Esophagus (tissue), 2 donors: ENCODE results near the gene RYR1. TPM values are rescaled to one million over a fixed set of nuclear protein-coding genes. Genes with fewer than 3 reads are reported as not detected.

Source experiments
- H3K27ac ChIP-seq, 2 donors: one replicate each; pipeline ENCODE4 v1.5.1; 2013; ENCODE audit warnings: low read depth in 2 of 2, mild to moderate bottlenecking in 2 of 2, inconsistent platforms in 1 of 2, low read length in 1 of 2, moderate library complexity in 1 of 2
- H3K27me3 ChIP-seq, 2 donors: one replicate each; pipeline ENCODE4 v1.6.1; 2013; ENCODE audit warnings: low read length in 2 of 2, control low read depth in 1 of 2, mild to moderate bottlenecking in 1 of 2; ENCODE audit not compliant: insufficient read depth in 2 of 2, control insufficient read depth in 1 of 2
- H3K36me3 ChIP-seq, 2 donors: one replicate each; pipeline ENCODE4 v1.6.1; 2013; ENCODE audit warnings: low read length in 1 of 2; ENCODE audit not compliant: control insufficient read depth in 2 of 2, insufficient read depth in 2 of 2
- H3K4me1 ChIP-seq, 2 donors: one replicate each; pipeline ENCODE4 v1.6.1; 2013; ENCODE audit warnings: low read length in 1 of 2; ENCODE audit not compliant: control insufficient read depth in 2 of 2, insufficient read depth in 2 of 2
- H3K4me3 ChIP-seq, 2 donors: one replicate each; pipeline ENCODE4 v1.5.1; 2013; ENCODE audit warnings: low read length in 2 of 2, mild to moderate bottlenecking in 2 of 2, low read depth in 1 of 2, moderate library complexity in 1 of 2
- H3K9me3 ChIP-seq, 2 donors: one replicate each; pipeline ENCODE4 v1.6.1; 2013; ENCODE audit warnings: mild to moderate bottlenecking in 2 of 2, low read depth in 1 of 2, low read length in 1 of 2, moderate library complexity in 1 of 2; ENCODE audit not compliant: control insufficient read depth in 2 of 2, insufficient read depth in 1 of 2
- WGBS, 2 donors: extraction: QIAGEN DNeasy Blood & Tissue Kit; methylation state at CpG; one replicate each; pipeline ENCODE4 v1.1.7; 2013; 5-methylcytosine and 5-hydroxymethylcytosine counted together
- polyA plus RNA-seq, 2 donors: library from polyadenylated mRNA; stranded (reverse); fragments of 200-250 nt; gene quantifications; one replicate each; pipeline ENCODE4 v1.2.3, GENCODE V29; 2013
- donor health status: healthy with polysubstance abuse.
- donor health status: Bipolar disorder and iron deficiency.

The RYR1 gene
- polyA plus RNA-seq, 2 donors: 8.0 to 8.7 TPM

- H3K4me1 ChIP-seq: peaks cover 0 to 2% of the 10 kb centered on the region in 2 donors
- H3K4me3 ChIP-seq: no peak overlapping the region
- 78 to 79% methylated on average over 8 of the region's 8 CpGs for WGBS, 2 donors
- H3K9me3 ChIP-seq: no peaks in the 10 kb centered on the region
- H3K27me3 ChIP-seq: no peaks in the 10 kb centered on the region
- H3K27ac ChIP-seq: no peak overlapping the region
- H3K36me3 ChIP-seq: no peaks in the 10 kb centered on the region
These were observed 17.5 kb downstream of the RYR1 start for GRCh38 chr19:38451036-38451435.

DNA sequence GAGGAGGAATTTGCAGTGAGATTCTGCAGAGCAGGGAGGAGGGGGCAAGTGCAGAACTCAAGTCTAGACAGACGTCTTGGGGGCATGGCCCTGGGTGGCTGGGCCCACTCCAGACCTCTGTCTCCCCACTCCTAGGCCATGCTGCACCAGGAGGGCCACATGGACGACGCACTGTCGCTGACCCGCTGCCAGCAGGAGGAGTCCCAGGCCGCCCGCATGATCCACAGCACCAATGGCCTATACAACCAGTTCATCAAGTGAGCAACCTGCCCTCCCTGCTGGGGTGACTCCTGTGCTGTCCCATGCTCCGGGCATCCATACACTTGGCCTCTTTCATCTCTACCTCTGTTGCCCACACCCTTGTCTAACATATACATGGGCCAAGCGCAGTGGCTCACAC lies 18.1 kb downstream of the RYR1 start:
- Histone ChIP-seq H3K27me3 (no peaks in the 10 kb centered on the region), H3K36me3 (no peaks in the 10 kb centered on the region), H3K4me3 (no peak overlapping the region), H3K9me3 (no peaks in the 10 kb centered on the region), H3K27ac (no peak overlapping the region), H3K4me1 (peaks cover 0 to 2% of the 10 kb centered on the region in 2 donors)
- 87 to 90% methylated on average over 9 of the region's 9 CpGs for WGBS, 2 donors

- Histone ChIP-seq H3K4me1 (peaks cover 0 to 2% of the 10 kb centered on the region in 2 donors), H3K27ac (no peak overlapping the region), H3K27me3 (no peaks in the 10 kb centered on the region), H3K36me3 (no peaks in the 10 kb centered on the region), H3K4me3 (no peak overlapping the region), H3K9me3 (no peaks in the 10 kb centered on the region)
- WGBS, 2 donors: 67 to 72% methylated on average over 44 to 45 of the region's 45 CpGs
These were observed 19.2 kb downstream of the RYR1 start for GRCh38 chr19:38452430-38453366.

DNA sequence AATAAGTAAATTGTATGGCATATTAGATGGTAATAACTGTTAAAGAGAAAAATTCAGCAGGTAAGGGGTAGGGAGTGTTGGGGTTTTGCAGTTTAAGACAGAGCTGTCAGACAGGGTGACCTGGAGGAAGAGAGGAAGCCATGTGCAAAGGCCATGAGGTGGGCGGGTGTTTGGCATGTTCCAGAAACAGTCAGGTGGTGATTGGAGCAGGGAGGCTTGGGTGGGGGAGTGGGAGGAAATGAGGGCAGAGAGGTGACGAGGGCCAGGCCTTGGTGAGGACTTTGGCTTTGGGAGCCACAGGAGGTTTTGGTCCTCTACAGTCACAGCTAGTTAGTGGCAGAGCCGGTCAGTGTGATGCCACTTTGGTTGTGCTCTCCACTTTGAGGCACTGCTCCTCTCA lies 20.1 kb downstream of the RYR1 start:
- Histone ChIP-seq H3K36me3 (no peaks in the 10 kb centered on the region), H3K27ac (no peak overlapping the region), H3K4me1 (peaks cover 0 to 2% of the 10 kb centered on the region in 2 donors), H3K27me3 (no peaks in the 10 kb centered on the region), H3K9me3 (no peaks in the 10 kb centered on the region), H3K4me3 (no peak overlapping the region)
- WGBS, 2 donors: 81 to 84% methylated on average over 3 of the region's 3 CpGs

DNA sequence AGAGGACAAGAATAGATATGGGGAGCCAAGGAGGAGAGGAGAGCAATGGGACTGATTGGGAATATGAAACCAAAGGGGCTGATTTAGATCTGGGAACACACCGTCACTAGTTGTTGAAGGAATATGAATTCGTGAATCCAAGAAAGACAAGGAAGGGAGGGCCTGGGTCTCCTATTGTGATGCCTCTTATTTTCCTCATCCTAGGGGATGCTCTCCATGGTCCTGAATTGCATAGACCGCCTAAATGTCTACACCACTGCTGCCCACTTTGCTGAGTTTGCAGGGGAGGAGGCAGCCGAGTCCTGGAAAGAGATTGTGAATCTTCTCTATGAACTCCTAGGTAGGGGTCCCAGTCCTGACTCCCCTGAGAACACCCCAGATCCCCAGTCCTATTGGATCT lies 21.5 kb downstream of the RYR1 start:
- 50 to 53% methylated on average over 4 of the region's 4 CpGs for WGBS, 2 donors
- Histone ChIP-seq H3K36me3 (no peaks in the 10 kb centered on the region), H3K9me3 (no peaks in the 10 kb centered on the region), H3K27ac (no peak overlapping the region), H3K4me3 (no peak overlapping the region), H3K4me1 (peaks cover 0 to 2% of the 10 kb centered on the region in 2 donors), H3K27me3 (no peaks in the 10 kb centered on the region)

DNA sequence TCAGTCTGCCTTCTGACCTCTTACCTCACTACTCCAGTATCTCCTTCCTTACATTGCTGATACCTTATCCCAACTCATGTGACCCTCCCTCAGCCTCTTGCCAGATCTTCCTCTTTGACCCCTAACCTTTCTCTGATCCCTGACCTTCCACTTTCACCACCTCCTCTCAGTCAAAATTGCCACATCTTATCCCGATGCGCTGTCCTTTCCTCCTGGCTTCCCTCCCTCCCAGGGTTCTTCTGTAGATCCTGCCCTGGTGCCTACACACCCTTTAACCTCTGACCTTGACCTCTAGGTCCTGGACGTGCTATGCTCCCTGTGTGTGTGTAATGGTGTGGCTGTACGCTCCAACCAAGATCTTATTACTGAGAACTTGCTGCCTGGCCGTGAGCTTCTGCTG lies 23.7 kb downstream of the RYR1 start:
- H3K27ac ChIP-seq: no peak overlapping the region
- H3K9me3 ChIP-seq: no peaks in the 10 kb centered on the region
- H3K4me3 ChIP-seq: no peak overlapping the region
- H3K4me1 ChIP-seq: peaks cover 0 to 2% of the 10 kb centered on the region in 2 donors
- H3K27me3 ChIP-seq: no peaks in the 10 kb centered on the region
- 60 to 68% methylated on average over 5 of the region's 5 CpGs for WGBS, 2 donors
- H3K36me3 ChIP-seq: no peaks in the 10 kb centered on the region

- Histone ChIP-seq H3K27me3 (no peaks in the 10 kb centered on the region), H3K4me1 (peaks cover 0 to 2% of the 10 kb centered on the region in 2 donors), H3K4me3 (no peak overlapping the region), H3K36me3 (no peaks in the 10 kb centered on the region), H3K27ac (no peak overlapping the region), H3K9me3 (no peaks in the 10 kb centered on the region)
- 86 to 88% methylated on average over 15 of the region's 15 CpGs for WGBS, 2 donors
These were observed 24.4 kb downstream of the RYR1 start for GRCh38 chr19:38457690-38458405.

- Histone ChIP-seq H3K27ac (no peak overlapping the region), H3K4me3 (no peak overlapping the region), H3K4me1 (no peaks in the 10 kb centered on the region), H3K9me3 (no peaks in the 10 kb centered on the region), H3K27me3 (no peaks in the 10 kb centered on the region), H3K36me3 (no peaks in the 10 kb centered on the region)
- WGBS, 2 donors: 84% methylated on average over 13 of the region's 13 CpGs
These were observed 25.5 kb downstream of the RYR1 start for GRCh38 chr19:38458991-38459390.

DNA sequence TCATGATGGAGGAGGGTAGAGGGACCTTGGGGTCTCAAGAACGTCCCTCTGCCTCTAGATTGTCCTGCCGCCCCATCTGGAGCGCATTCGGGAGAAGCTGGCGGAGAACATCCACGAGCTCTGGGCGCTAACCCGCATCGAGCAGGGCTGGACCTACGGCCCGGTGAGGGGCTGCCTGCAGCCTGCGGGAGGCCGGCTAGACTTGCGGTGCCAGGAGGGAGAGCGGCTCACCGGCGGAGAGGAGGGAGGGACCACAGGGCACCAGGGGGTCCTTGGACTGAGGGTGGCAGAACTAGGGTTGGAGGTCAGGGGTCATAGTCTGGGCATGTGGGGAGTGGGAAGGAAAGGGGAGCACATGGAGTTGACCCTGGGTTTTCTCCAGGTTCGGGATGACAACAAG lies 29.9 kb downstream of the RYR1 start:
- no peaks in the 10 kb centered on the region for H3K4me1 ChIP-seq
- H3K27me3 ChIP-seq: no peaks in the 10 kb centered on the region
- 84 to 90% methylated on average over 17 to 18 of the region's 18 CpGs for WGBS, 2 donors
- H3K27ac ChIP-seq: no peak overlapping the region
- no peaks in the 10 kb centered on the region for H3K36me3 ChIP-seq
- peaks cover 0 to 4% of the 10 kb centered on the region in 2 donors for H3K9me3 ChIP-seq
- H3K4me3 ChIP-seq: no peak overlapping the region
